CD4-positive, alpha-beta T cell treated with Interleukin-4 for 1 hour (primary cell): ENCODE data around the gene RIT1.
A peak's percentile ranks its signal among the peaks of the same experiment; 100 is the strongest.

ENCODE experiments used
- DNase-seq, 2 donors: peaks; one replicate each; pipeline ENCODE4 v3.0.0-alpha.2; 2020 to 2022

The RIT1 gene

DNA sequence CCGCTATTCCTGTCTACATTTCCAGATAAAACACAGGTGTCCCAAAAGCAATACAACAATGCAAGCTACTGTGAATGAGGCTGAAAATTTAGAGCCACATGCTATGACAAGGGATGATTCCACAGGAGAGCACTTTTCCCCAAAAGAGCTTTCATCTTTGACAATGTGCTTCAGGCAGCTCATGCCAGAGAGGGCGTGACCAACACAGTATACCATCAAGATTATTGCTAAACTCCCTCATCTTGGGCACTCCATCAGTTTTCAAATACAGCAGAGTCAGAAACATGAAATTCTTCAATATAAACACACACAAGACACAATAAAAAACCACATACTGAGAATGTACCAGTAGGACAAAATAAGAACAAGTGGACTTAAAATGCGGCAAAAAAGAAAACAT is 60.8 kb downstream of the RIT1 start:
- no peak for DNase-seq

DNA sequence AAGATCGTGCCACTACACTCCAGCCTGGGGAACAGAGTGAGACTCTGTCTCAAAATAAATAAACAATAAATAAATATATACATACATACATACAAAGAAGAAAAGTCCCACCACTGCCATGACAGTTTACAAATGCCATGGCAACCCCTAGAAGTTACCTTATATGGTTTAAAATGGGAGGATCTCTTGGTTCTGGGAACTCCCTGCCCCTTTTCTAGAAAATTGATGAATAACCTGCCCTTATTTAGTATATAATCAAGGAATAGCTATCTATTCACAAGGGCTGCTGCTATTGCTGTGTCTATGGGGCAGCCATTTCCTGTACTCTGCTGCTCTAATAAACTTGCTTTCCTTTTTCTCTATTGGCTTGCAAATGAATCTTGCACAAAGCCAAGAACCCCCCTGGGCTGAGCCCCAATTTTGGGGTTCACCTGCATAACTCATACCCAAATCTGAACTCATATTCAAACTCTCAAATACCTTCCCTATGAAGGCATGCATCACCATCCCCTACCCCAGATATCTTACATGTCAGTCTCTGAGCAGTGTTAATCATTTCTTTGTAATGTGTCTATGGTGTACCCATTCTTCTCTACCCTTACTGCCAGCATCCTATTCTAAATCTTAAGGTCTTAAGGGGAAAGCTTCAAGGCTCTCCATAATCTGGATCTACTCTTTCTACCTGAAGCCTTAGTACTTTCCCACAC is 63.2 kb downstream of the RIT1 start:
- peak in 1 of 2 donors; percentile 14 for DNase-seq
